ENCODE results near the gene SCGB1D2.
A peak's percentile ranks its signal among the peaks of the same experiment; 100 is the strongest.

SCGB1D2 gene

GRCh38 chr11:62269654-62270278, 27.7 kb downstream of the SCGB1D2 start, which contains the start of gene SCGB2A2:
Gene SCGB2A2, plus strand, starts transcription at chr11:62270158. Its CDS starts 59 bp downstream, at chr11:62270217.
- H3K4me3 ChIP-seq (ENCODE audit: low read length): no peak within 1 kb of the TSS
- TF ChIP-seq CTCF (IDR thresholded peaks at IDR 0.05; ENCODE audit: insufficient read depth, low read depth, low read length, missing control alignments): peak; percentile 47
- peak; percentile 78 for DNase-seq (ENCODE audit: low read depth)

- no peak for TF ChIP-seq CTCF (IDR thresholded peaks at IDR 0.05; ENCODE audit: insufficient read depth, low read depth, low read length, missing control alignments)
- DNase-seq (ENCODE audit: low read depth): no peak
- no peak overlapping the region for H3K4me3 ChIP-seq (ENCODE audit: low read length)
Measured at GRCh38 chr11:62273284-62273683, 31.2 kb downstream of the SCGB1D2 start.

- H3K4me3 ChIP-seq (ENCODE audit: low read length): no peak overlapping the region
- TF ChIP-seq CTCF (IDR thresholded peaks at IDR 0.05; ENCODE audit: insufficient read depth, low read depth, low read length, missing control alignments): no peak
- DNase-seq (ENCODE audit: low read depth): no peak
Measured at GRCh38 chr11:62273789-62274275, 31.8 kb downstream of the SCGB1D2 start.

- no peak overlapping the region for H3K4me3 ChIP-seq (ENCODE audit: low read length)
- no peak for DNase-seq (ENCODE audit: low read depth)
- no peak for TF ChIP-seq CTCF (IDR thresholded peaks at IDR 0.05; ENCODE audit: insufficient read depth, low read depth, low read length, missing control alignments)
Measured at GRCh38 chr11:62280452-62280851, 38.4 kb downstream of the SCGB1D2 start.
